ACC112 (cell line): ENCODE results near the gene NEK6.

ENCODE experiments used
- H2AFZ ChIP-seq: fragments of 200-600 bp; sonication (generic); one replicate; pipeline ENCODE4 v1.6.0; 2017; ENCODE audit warnings: antibody characterized with exemption, low read length; ENCODE audit not compliant: unreplicated experiment
- H3K27ac ChIP-seq: fragments of 200-600 bp; sonication (generic); 2 replicates; pipeline ENCODE4 v1.5.1; 2014; ENCODE audit warnings: low read depth, mild to moderate bottlenecking, antibody characterized with exemption, low read length, moderate library complexity
- H3K27me3 ChIP-seq: fragments of 200-600 bp; sonication (generic); 2 replicates; pipeline ENCODE4 v1.6.1; 2014; ENCODE audit warnings: mild to moderate bottlenecking, antibody characterized with exemption, low read length, moderate library complexity, mixed read lengths; ENCODE audit not compliant: insufficient read depth
- H3K36me3 ChIP-seq: fragments of 200-600 bp; sonication (generic); 2 replicates; pipeline ENCODE4 v1.6.1; 2016; ENCODE audit warnings: mild to moderate bottlenecking, antibody characterized with exemption, low read length, moderate library complexity, mixed read lengths; ENCODE audit not compliant: insufficient read depth
- H3K4me1 ChIP-seq: fragments of 200-600 bp; sonication (generic); one replicate; pipeline ENCODE4 v1.6.1; 2016; ENCODE audit warnings: low read length, mixed read lengths; ENCODE audit not compliant: insufficient read depth, unreplicated experiment, control insufficient read depth
- H3K4me3 ChIP-seq: fragments of 200-600 bp; sonication (generic); 2 replicates; pipeline ENCODE4 v1.5.1; 2014; ENCODE audit warnings: mild to moderate bottlenecking, low read depth, low read length
- H3K79me2 ChIP-seq: fragments of 200-600 bp; sonication (generic); one replicate; pipeline ENCODE4 v1.6.0; 2016; ENCODE audit warnings: low read length; ENCODE audit not compliant: control insufficient read depth, unreplicated experiment, insufficient read depth

Gene NEK6

GRCh38 chr9:124390794-124391658, 133.3 kb downstream of the NEK6 start:
- Histone ChIP-seq H3K4me3 (peak overlapping the region; percentile 49), H3K79me2 (peaks cover 87% of the 10 kb centered on the region), H3K36me3 (no peaks in the 10 kb centered on the region), H2AFZ (no peak overlapping the region), H3K27ac (peak overlapping the region; percentile 82), H3K4me1 (peaks cover 68% of the 10 kb centered on the region), H3K27me3 (no peaks in the 10 kb centered on the region)

- Histone ChIP-seq H2AFZ (no peak overlapping the region), H3K79me2 (peaks cover 87% of the 10 kb centered on the region), H3K27ac (peak overlapping the region; percentile 82), H3K4me3 (peak overlapping the region; percentile 44; the same call in 1 of the 2 replicates), H3K4me1 (peaks cover 58% of the 10 kb centered on the region), H3K27me3 (no peaks in the 10 kb centered on the region), H3K36me3 (0 out of 2 replicates have a peak, but pooled peaks cover 3% of the 10 kb centered on the region)
Observed at GRCh38 chr9:124392254-124392870, 134.6 kb downstream of the NEK6 start.

GRCh38 chr9:124392871-124393460, 135.2 kb downstream of the NEK6 start:
- Histone ChIP-seq H3K27ac (peak overlapping the region; percentile 82), H3K79me2 (peaks cover 87% of the 10 kb centered on the region), H3K4me3 (peak overlapping the region; percentile 44; the same call in 1 of the 2 replicates), H3K4me1 (peaks cover 58% of the 10 kb centered on the region), H2AFZ (no peak overlapping the region), H3K27me3 (no peaks in the 10 kb centered on the region), H3K36me3 (0 out of 2 replicates have a peak, but pooled peaks cover 3% of the 10 kb centered on the region)

GRCh38 chr9:124394167-124394566, 136.4 kb downstream of the NEK6 start:
- Histone ChIP-seq H3K4me3 (no peak overlapping the region), H3K36me3 (0 out of 2 replicates have a peak, but pooled peaks cover 3% of the 10 kb centered on the region), H3K27ac (peak overlapping the region; percentile 82), H3K4me1 (peaks cover 62% of the 10 kb centered on the region), H2AFZ (no peak overlapping the region), H3K27me3 (no peaks in the 10 kb centered on the region), H3K79me2 (peaks cover 86% of the 10 kb centered on the region)

- peaks cover 62% of the 10 kb centered on the region for H3K4me1 ChIP-seq
- H3K27me3 ChIP-seq = no peaks in the 10 kb centered on the region
- no peak overlapping the region for H3K4me3 ChIP-seq
- peaks cover 86% of the 10 kb centered on the region for H3K79me2 ChIP-seq
- peak overlapping the region; percentile 82 for H3K27ac ChIP-seq
- H2AFZ ChIP-seq = no peak overlapping the region
- 0 out of 2 replicates have a peak, but pooled peaks cover 3% of the 10 kb centered on the region for H3K36me3 ChIP-seq
Observed at GRCh38 chr9:124394596-124394995, 136.8 kb downstream of the NEK6 start.

- Histone ChIP-seq H3K27me3 (no peaks in the 10 kb centered on the region), H3K4me1 (peaks cover 62% of the 10 kb centered on the region), H2AFZ (no peak overlapping the region), H3K36me3 (peaks cover 6% of the 10 kb centered on the region), H3K4me3 (no peak overlapping the region), H3K79me2 (peaks cover 86% of the 10 kb centered on the region), H3K27ac (no peak overlapping the region)
Observed at GRCh38 chr9:124395826-124396225, 138.1 kb downstream of the NEK6 start.

- H3K36me3 ChIP-seq = peaks cover 22% of the 10 kb centered on the region
- no peak overlapping the region for H3K27ac ChIP-seq
- H2AFZ ChIP-seq = no peak overlapping the region
- H3K4me3 ChIP-seq = no peak overlapping the region
- peaks cover 92% of the 10 kb centered on the region for H3K79me2 ChIP-seq
- H3K27me3 ChIP-seq = no peaks in the 10 kb centered on the region
- H3K4me1 ChIP-seq = peaks cover 47% of the 10 kb centered on the region
Observed at GRCh38 chr9:124398191-124398935, 140.6 kb downstream of the NEK6 start.

- peaks cover 86% of the 10 kb centered on the region for H3K79me2 ChIP-seq
- H3K27me3 ChIP-seq = no peaks in the 10 kb centered on the region
- 0 out of 2 replicates have a peak overlapping the region, but pooled peaks have one; percentile 26 for H3K4me3 ChIP-seq
- H3K4me1 ChIP-seq = peaks cover 36% of the 10 kb centered on the region
- H3K36me3 ChIP-seq = peaks cover 29% of the 10 kb centered on the region
- H3K27ac ChIP-seq = peak overlapping the region; percentile 53
- H2AFZ ChIP-seq = no peak overlapping the region
Observed at GRCh38 chr9:124399323-124399967, 141.7 kb downstream of the NEK6 start.

- Histone ChIP-seq H3K4me3 (no peak overlapping the region), H3K4me1 (peaks cover 29% of the 10 kb centered on the region), H3K79me2 (peaks cover 84% of the 10 kb centered on the region), H2AFZ (no peak overlapping the region), H3K27ac (no peak overlapping the region), H3K27me3 (no peaks in the 10 kb centered on the region), H3K36me3 (peaks cover 33% of the 10 kb centered on the region)
Observed at GRCh38 chr9:124399968-124400940, 142.5 kb downstream of the NEK6 start.
